Measurements from ENCODE around the gene CHCHD1. TPM values are rescaled to one million over a fixed set of nuclear protein-coding genes. Genes with fewer than 3 reads are reported as not detected.
A peak's percentile ranks its signal among the peaks of the same experiment; 100 is the strongest.

CHCHD1 gene
- total RNA-seq, 1 donor from 2014 or later, result 21.1 TPM

DNA sequence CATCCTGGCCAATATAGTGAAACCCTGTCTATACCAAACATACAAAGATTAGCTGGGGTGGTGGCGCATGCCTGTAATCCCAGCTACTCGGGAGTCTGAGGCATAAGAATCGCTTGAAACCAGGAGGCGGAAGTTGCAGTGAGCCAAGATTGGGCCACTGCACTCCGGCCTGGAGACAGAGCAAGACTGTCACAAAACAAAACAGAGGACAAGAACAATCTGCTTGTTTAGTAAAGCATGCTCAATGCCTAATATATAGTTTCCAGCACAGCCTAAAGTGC lies 39.5 kb upstream of the CHCHD1 start:
- intact Hi-C loops (cut with DNase I), result no loop called here
- DNase-seq, result no peak
- peak overlapping the region; percentile 31 for H3K27ac ChIP-seq
- no peak for ATAC-seq
- H3K9me3 ChIP-seq, result no peaks in the 10 kb centered on the region
- no peak overlapping the region for H3K4me3 ChIP-seq
- peaks cover 34% of the 10 kb centered on the region for H3K4me1 ChIP-seq
- TF ChIP-seq, protein P1, sequence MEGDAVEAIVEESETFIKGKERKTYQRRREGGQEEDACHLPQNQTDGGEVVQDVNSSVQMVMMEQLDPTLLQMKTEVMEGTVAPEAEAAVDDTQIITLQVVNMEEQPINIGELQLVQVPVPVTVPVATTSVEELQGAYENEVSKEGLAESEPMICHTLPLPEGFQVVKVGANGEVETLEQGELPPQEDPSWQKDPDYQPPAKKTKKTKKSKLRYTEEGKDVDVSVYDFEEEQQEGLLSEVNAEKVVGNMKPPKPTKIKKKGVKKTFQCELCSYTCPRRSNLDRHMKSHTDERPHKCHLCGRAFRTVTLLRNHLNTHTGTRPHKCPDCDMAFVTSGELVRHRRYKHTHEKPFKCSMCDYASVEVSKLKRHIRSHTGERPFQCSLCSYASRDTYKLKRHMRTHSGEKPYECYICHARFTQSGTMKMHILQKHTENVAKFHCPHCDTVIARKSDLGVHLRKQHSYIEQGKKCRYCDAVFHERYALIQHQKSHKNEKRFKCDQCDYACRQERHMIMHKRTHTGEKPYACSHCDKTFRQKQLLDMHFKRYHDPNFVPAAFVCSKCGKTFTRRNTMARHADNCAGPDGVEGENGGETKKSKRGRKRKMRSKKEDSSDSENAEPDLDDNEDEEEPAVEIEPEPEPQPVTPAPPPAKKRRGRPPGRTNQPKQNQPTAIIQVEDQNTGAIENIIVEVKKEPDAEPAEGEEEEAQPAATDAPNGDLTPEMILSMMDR (IDR thresholded peaks at IDR 0.05), result no peak
- H3K27me3 ChIP-seq (ENCODE audit: low read depth), result no peaks in the 10 kb centered on the region
- peaks cover 34% of the 10 kb centered on the region for H3K36me3 ChIP-seq

GRCh38 chr10:73743327-73743904 lies 38.4 kb upstream of the CHCHD1 start:
- DNase-seq (no peak), ATAC-seq (no peak)
- intact Hi-C loops (cut with DNase I), result no loop called here
- H3K9me3 ChIP-seq, result no peaks in the 10 kb centered on the region
- peaks cover 40% of the 10 kb centered on the region for H3K4me1 ChIP-seq
- no peaks in the 10 kb centered on the region for H3K27me3 ChIP-seq (ENCODE audit: low read depth)
- peak overlapping the region; percentile 95 for H3K27ac ChIP-seq
- peak overlapping the region; percentile 77 for H3K4me3 ChIP-seq
- TF ChIP-seq, protein P1 (IDR thresholded peaks at IDR 0.05), result no peak
- peaks cover 36% of the 10 kb centered on the region for H3K36me3 ChIP-seq

- Histone ChIP-seq H3K9me3 (no peaks in the 10 kb centered on the region), H3K4me3 (peak within 1 kb of the TSS; percentile 77), H3K27ac (peak within 1 kb of the TSS; percentile 95), H3K36me3 (peaks cover 43% of the 10 kb centered on the region), H3K4me1 (peaks cover 46% of the 10 kb centered on the region), H3K27me3 (ENCODE audit: low read depth) (no peaks in the 10 kb centered on the region)
- TF ChIP-seq, protein P1 (IDR thresholded peaks at IDR 0.05), result no peak
- ATAC-seq (peak; percentile 96 to 99), DNase-seq (peak; percentile 97)
- intact Hi-C loops (cut with DNase I), result no loop called here
Observed at GRCh38 chr10:73743905-73744663, 37.8 kb upstream of the CHCHD1 start, which contains the start of gene SEC24C. TSS of gene SEC24C (plus strand) at chr10:73744372. CDS start at chr10:73746833, 2,461 bp downstream.

DNA sequence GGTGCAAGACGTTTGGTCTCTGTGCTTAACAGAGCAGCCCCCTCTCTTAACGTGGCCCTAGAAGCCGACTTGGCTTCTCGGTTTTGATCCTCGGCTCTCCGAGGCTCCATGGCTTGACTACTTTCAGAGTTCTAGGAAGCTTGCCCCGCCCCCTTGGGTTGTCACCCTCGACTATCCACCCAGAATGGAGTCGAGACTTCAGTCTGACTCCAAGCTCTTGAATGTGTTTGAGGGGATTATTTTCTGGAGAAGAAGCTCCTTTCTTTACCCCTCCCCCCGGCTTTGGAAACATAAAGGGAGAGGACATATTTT lies 37.2 kb upstream of the CHCHD1 start:
- H3K27ac ChIP-seq, result peak overlapping the region; percentile 95
- TF ChIP-seq, protein P1 (IDR thresholded peaks at IDR 0.05), result no peak
- H3K4me3 ChIP-seq, result peak overlapping the region; percentile 77
- intact Hi-C loops (cut with DNase I), result no loop called here
- peaks cover 45% of the 10 kb centered on the region for H3K36me3 ChIP-seq
- H3K27me3 ChIP-seq (ENCODE audit: low read depth), result no peaks in the 10 kb centered on the region
- no peaks in the 10 kb centered on the region for H3K9me3 ChIP-seq
- ATAC-seq, result peak; percentile 42 to 57
- H3K4me1 ChIP-seq, result peaks cover 52% of the 10 kb centered on the region
- DNase-seq, result peak; percentile 72

- intact Hi-C loops (cut with DNase I), result no loop called here
- ATAC-seq (no peak), DNase-seq (no peak)
- Histone ChIP-seq H3K36me3 (peaks cover 64% of the 10 kb centered on the region), H3K4me1 (peaks cover 62% of the 10 kb centered on the region), H3K9me3 (no peaks in the 10 kb centered on the region), H3K4me3 (no peak overlapping the region), H3K27ac (no peak overlapping the region), H3K27me3 (ENCODE audit: low read depth) (no peaks in the 10 kb centered on the region)
- TF ChIP-seq, protein P1 (IDR thresholded peaks at IDR 0.05), result no peak
Observed at GRCh38 chr10:73746721-73747120, 35.1 kb upstream of the CHCHD1 start.
